GM12801 (cell line): Measurements from ENCODE around the gene ADGRE2.

Experiments
- CTCF ChIP-seq: IDR thresholded peaks from one replicate; pipeline ENCODE4 v1.5.1; 2011; ENCODE audit warnings: control low read depth; ENCODE audit not compliant: insufficient read length; ENCODE audit errors: extremely low read depth

Gene ADGRE2

GRCh38 chr19:14695471-14695870 lies 82.9 kb downstream of the ADGRE2 start:
- no peak for TF ChIP-seq CTCF

GRCh38 chr19:14694641-14695266 lies 83.6 kb downstream of the ADGRE2 start:
- no peak for TF ChIP-seq CTCF

GRCh38 chr19:14689598-14690503 lies 88.5 kb downstream of the ADGRE2 start, which contains the start of gene ZNF333:
Gene ZNF333, plus strand, starts transcription at chr19:14690048. Its CDS starts 3,444 bp downstream, at chr19:14693492.
- TF ChIP-seq CTCF = no peak

GRCh38 chr19:14686411-14686810 lies 91.9 kb downstream of the ADGRE2 start:
- no peak for TF ChIP-seq CTCF

- no peak for TF ChIP-seq CTCF
Measured at GRCh38 chr19:14683439-14683838, 94.9 kb downstream of the ADGRE2 start.
